Measurements from ENCODE around the gene ISM1. TPM values are rescaled to one million over a fixed set of nuclear protein-coding genes. Genes with fewer than 3 reads are reported as not detected.

The ISM1 gene
- total and polyA plus RNA-seq, 2 experiments from 2014 or later, result 0.15 to 0.63 TPM

DNA sequence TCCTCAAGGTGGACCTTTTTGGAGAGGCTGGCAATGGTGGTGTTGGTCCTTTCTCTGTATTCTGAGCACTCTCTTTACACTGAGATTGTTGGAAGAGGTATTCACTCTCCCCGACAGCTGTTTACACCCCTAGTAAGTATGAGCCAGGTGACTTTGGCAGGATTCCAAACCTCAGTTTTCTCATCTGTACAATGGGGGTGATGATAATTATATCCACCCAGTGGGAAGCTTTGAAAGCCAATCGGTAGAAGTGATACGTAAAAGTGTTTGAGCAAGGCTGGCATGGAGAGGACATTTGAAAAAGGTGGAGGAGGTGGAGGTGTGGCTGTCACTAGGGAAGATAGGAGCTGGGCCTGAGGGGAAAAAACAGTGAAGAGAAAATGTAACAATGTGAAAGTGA is 35.5 kb downstream of the ISM1 start (continued):
- no peak for TF ChIP-seq POLR2AphosphoS5 (IDR thresholded peaks at IDR 0.05; ENCODE audit: low read depth)
- TF ChIP-seq, protein P1, sequence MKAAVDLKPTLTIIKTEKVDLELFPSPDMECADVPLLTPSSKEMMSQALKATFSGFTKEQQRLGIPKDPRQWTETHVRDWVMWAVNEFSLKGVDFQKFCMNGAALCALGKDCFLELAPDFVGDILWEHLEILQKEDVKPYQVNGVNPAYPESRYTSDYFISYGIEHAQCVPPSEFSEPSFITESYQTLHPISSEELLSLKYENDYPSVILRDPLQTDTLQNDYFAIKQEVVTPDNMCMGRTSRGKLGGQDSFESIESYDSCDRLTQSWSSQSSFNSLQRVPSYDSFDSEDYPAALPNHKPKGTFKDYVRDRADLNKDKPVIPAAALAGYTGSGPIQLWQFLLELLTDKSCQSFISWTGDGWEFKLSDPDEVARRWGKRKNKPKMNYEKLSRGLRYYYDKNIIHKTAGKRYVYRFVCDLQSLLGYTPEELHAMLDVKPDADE (IDR thresholded peaks at IDR 0.05), result no peak
- TF ChIP-seq STAT1 (IDR thresholded peaks at IDR 0.05; ENCODE audit: unreplicated experiment), result no peak
- TF ChIP-seq, protein P2, sequence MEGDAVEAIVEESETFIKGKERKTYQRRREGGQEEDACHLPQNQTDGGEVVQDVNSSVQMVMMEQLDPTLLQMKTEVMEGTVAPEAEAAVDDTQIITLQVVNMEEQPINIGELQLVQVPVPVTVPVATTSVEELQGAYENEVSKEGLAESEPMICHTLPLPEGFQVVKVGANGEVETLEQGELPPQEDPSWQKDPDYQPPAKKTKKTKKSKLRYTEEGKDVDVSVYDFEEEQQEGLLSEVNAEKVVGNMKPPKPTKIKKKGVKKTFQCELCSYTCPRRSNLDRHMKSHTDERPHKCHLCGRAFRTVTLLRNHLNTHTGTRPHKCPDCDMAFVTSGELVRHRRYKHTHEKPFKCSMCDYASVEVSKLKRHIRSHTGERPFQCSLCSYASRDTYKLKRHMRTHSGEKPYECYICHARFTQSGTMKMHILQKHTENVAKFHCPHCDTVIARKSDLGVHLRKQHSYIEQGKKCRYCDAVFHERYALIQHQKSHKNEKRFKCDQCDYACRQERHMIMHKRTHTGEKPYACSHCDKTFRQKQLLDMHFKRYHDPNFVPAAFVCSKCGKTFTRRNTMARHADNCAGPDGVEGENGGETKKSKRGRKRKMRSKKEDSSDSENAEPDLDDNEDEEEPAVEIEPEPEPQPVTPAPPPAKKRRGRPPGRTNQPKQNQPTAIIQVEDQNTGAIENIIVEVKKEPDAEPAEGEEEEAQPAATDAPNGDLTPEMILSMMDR (conservative IDR thresholded peaks at IDR 0.05; ENCODE audit: low read depth in 2 of 2), result no peak
- TF ChIP-seq NANOG (IDR thresholded peaks at IDR 0.05; ENCODE audit: borderline replicate concordance), result no peak
- TF ChIP-seq EZH2phosphoT487 (IDR thresholded peaks at IDR 0.05; ENCODE audit: unreplicated experiment), result no peak
- no peak for TF ChIP-seq ZNF331 (CRISPR knock-in tag; IDR thresholded peaks at IDR 0.05; ENCODE audit: low read depth)

DNA sequence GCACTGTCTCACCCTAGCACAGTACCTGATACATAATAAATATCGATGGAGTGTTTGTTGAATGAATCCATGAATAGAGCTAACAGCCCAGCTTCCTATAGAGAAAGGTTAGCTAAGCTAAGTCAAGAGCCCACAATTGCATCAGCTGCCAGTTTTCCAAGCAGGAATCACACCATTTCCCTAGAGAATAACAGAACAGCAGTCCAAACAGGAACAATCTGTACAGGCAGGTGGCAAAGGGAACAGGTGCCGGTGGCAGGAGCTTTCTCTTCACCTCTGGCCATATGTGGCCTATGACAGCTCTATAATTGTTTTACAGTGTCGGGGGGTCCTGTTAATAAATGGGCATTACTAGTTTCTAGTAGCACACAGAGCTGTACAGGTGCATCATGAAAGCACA is 38.8 kb downstream of the ISM1 start:
- Histone ChIP-seq H3K27ac (ENCODE audit: low read depth) (no peak overlapping the region), H4K20me1 (replicated peaks; ENCODE audit: insufficient read depth) (no peaks in the 10 kb centered on the region), H3K79me2 (replicated peaks; ENCODE audit: insufficient read depth) (no peaks in the 10 kb centered on the region), H3K4me1 (ENCODE audit: insufficient read depth) (no peaks in the 10 kb centered on the region), H3F3A (replicated peaks; ENCODE audit: low read depth) (no peaks in the 10 kb centered on the region), H2AFZ (no peak overlapping the region), H3K4me3 (no peak overlapping the region), H3K4me2 (no peak overlapping the region), H3K36me3 (ENCODE audit: insufficient read depth) (no peaks in the 10 kb centered on the region), H3K27me3 (ENCODE audit: insufficient read depth) (no peaks in the 10 kb centered on the region), H3K9me2 (ENCODE audit: insufficient read depth) (no peaks in the 10 kb centered on the region)
- H3K27me3 Mint-ChIP-seq (ENCODE audit: insufficient read depth, low read depth, poor library complexity), result no peaks in the 10 kb centered on the region
- no peak for ATAC-seq
- no peaks in the 10 kb centered on the region for H3K9me3 Mint-ChIP-seq
- no peak for DNase-seq (ENCODE audit: low spot score)
- no peak overlapping the region for H3K4me3 Mint-ChIP-seq
- H3K36me3 Mint-ChIP-seq (ENCODE audit: low read depth), result no peaks in the 10 kb centered on the region
- no peaks in the 10 kb centered on the region for H3K4me1 Mint-ChIP-seq
- H3K27ac Mint-ChIP-seq, result no peak overlapping the region
- TF ChIP-seq REST (IDR thresholded peaks at IDR 0.05; ENCODE audit: unreplicated experiment), result no peak
- TF ChIP-seq EZH2 (IDR thresholded peaks at IDR 0.05; ENCODE audit: low read depth, unreplicated experiment), result no peak
- TF ChIP-seq ZNF462 (CRISPR knock-in tag; IDR thresholded peaks at IDR 0.05), result no peak
- TF ChIP-seq STAT1 (IDR thresholded peaks at IDR 0.05; ENCODE audit: unreplicated experiment), result no peak
- no peak for TF ChIP-seq CREB1 (CRISPR knock-in tag; IDR thresholded peaks at IDR 0.05; ENCODE audit: low read depth)
- TF ChIP-seq ZNF331 (CRISPR knock-in tag; IDR thresholded peaks at IDR 0.05; ENCODE audit: low read depth), result no peak
